HL-60 (cell line): ENCODE measurements around the gene LUC7L.

Experiments
- DNase-seq, 2 experiments: peaks; one replicate each; pipeline ENCODE4 v3.0.0-alpha.2; 2010 to 2020; ENCODE audit warnings: low read depth in 1 of 2, low spot score in 1 of 2
- H3K27ac ChIP-seq: fragments of 250-450 bp; sonication (Bioruptor Pico); replicated peaks from 2 replicates; pipeline ENCODE4 v1.5.1; 2020; ENCODE audit warnings: mild to moderate bottlenecking, moderate library complexity
- H3K27me3 ChIP-seq: fragments of 250-450 bp; sonication (Bioruptor Pico); 2 replicates; pipeline ENCODE4 v1.5.1; 2021; ENCODE audit warnings: mild to moderate bottlenecking, moderate library complexity; ENCODE audit not compliant: insufficient read depth, poor library complexity, severe bottlenecking
- H3K4me3 ChIP-seq: replicated peaks from 2 replicates; pipeline ENCODE4 v1.5.1; 2011; ENCODE audit warnings: mild to moderate bottlenecking, control low read depth, low read length; ENCODE audit not compliant: insufficient read depth
- GABPA ChIP-seq: IDR thresholded peaks from 2 replicates; pipeline ENCODE4 v1.6.1; 2012; ENCODE audit warnings: low read depth
- POLR2AphosphoS5 ChIP-seq: IDR thresholded peaks from 2 replicates; pipeline ENCODE4 v1.6.1; 2012; ENCODE audit warnings: low read depth
- SPI1 ChIP-seq: IDR thresholded peaks from 2 replicates; pipeline ENCODE4 v1.6.1; 2012; ENCODE audit warnings: low read depth, mild to moderate bottlenecking, borderline replicate concordance
- TF ChIP-seq, protein P1 (sequence below): IDR thresholded peaks from 2 replicates; pipeline ENCODE4 v1.6.1; 2012; ENCODE audit warnings: low read depth; ENCODE audit not compliant: insufficient replicate concordance
- TF ChIP-seq, protein P2 (sequence below): IDR thresholded peaks from one replicate; pipeline ENCODE4 v1.5.1; 2011; ENCODE audit warnings: low read length, control low read depth, inconsistent platforms; ENCODE audit not compliant: insufficient read depth

The LUC7L gene

DNA sequence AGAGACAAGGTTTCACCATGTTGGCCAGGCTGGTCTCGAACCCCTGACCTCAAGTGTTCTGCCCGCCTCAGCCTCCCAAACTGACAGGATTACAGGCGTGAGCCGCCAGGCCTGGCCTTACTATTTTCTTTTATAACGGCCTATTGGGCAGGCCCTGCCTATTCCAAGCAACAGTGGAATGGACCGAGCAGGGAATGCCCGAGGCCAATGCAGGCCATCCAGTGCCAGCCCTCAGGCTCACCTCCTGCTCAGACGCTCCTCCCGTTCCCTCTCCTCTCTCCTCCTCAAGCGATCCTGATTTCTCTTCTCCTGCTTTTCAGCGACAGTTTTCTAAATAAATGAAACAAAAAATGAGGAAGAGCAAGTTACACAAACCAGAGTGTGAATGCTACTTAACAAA is 36.6 kb downstream of the LUC7L start:
- no peak for TF ChIP-seq GABPA
- no peak for TF ChIP-seq POLR2AphosphoS5
- no peak for TF ChIP-seq SPI1
- TF ChIP-seq, protein P1, sequence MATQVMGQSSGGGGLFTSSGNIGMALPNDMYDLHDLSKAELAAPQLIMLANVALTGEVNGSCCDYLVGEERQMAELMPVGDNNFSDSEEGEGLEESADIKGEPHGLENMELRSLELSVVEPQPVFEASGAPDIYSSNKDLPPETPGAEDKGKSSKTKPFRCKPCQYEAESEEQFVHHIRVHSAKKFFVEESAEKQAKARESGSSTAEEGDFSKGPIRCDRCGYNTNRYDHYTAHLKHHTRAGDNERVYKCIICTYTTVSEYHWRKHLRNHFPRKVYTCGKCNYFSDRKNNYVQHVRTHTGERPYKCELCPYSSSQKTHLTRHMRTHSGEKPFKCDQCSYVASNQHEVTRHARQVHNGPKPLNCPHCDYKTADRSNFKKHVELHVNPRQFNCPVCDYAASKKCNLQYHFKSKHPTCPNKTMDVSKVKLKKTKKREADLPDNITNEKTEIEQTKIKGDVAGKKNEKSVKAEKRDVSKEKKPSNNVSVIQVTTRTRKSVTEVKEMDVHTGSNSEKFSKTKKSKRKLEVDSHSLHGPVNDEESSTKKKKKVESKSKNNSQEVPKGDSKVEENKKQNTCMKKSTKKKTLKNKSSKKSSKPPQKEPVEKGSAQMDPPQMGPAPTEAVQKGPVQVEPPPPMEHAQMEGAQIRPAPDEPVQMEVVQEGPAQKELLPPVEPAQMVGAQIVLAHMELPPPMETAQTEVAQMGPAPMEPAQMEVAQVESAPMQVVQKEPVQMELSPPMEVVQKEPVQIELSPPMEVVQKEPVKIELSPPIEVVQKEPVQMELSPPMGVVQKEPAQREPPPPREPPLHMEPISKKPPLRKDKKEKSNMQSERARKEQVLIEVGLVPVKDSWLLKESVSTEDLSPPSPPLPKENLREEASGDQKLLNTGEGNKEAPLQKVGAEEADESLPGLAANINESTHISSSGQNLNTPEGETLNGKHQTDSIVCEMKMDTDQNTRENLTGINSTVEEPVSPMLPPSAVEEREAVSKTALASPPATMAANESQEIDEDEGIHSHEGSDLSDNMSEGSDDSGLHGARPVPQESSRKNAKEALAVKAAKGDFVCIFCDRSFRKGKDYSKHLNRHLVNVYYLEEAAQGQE: no peak
- TF ChIP-seq, protein P2, sequence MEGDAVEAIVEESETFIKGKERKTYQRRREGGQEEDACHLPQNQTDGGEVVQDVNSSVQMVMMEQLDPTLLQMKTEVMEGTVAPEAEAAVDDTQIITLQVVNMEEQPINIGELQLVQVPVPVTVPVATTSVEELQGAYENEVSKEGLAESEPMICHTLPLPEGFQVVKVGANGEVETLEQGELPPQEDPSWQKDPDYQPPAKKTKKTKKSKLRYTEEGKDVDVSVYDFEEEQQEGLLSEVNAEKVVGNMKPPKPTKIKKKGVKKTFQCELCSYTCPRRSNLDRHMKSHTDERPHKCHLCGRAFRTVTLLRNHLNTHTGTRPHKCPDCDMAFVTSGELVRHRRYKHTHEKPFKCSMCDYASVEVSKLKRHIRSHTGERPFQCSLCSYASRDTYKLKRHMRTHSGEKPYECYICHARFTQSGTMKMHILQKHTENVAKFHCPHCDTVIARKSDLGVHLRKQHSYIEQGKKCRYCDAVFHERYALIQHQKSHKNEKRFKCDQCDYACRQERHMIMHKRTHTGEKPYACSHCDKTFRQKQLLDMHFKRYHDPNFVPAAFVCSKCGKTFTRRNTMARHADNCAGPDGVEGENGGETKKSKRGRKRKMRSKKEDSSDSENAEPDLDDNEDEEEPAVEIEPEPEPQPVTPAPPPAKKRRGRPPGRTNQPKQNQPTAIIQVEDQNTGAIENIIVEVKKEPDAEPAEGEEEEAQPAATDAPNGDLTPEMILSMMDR: no peak
- DNase-seq: no peak
- H3K4me3 ChIP-seq: no peak overlapping the region
- no peaks in the 10 kb centered on the region for H3K27me3 ChIP-seq
- H3K27ac ChIP-seq: no peak overlapping the region

DNA sequence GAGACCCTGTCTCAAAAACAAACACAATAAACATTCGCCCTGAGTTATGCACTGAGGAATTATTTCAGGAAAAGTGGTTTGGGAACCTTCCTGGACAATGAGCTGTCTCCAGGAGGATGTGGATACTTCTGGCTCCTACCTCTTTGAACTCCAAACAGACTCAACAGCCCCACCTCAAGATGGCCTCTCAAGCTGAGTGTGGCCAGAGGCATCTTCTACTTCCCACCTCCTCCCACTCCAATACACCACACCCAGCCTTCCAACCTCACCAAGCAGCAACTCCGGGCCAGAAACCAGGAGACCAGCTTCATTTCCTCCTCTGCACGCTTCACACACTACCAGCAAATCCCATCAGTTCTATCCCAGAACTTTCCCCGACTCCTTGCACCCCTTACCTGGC is 37.4 kb downstream of the LUC7L start:
- Histone ChIP-seq H3K4me3 (no peak overlapping the region), H3K27me3 (no peaks in the 10 kb centered on the region), H3K27ac (no peak overlapping the region)
- DNase-seq: no peak
- TF ChIP-seq, protein P1: no peak
- TF ChIP-seq POLR2AphosphoS5 (no peak), SPI1 (no peak), GABPA (no peak)
- TF ChIP-seq, protein P2: no peak

DNA sequence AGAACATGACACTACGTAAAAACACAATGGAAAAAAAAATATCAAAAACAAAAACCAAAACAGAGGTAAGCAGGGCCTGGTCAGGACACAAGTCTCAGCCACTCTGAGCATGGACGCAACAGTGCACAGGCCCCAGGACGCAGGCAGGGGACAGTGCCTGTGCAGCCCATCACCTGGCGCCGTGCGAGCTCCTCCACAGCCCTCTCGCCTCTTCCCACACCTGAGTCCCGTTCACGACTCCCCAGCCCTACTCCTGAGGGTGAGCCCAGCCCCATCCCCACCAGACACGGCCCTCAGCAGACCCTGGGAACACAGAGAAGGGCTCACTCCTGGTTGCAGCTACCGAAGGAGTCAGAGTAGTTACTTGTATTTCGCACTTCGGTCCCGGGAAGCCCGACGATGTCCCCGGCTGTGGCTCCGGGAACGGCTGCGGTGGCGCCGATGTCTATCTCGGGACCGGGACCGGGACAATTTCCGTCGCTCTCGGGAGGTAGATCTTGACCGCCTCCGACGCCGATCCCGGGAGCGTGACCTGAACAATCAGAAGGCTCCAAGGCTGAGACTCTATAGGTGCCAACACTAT is 39.6 kb downstream of the LUC7L start:
- no peak overlapping the region for H3K4me3 ChIP-seq
- TF ChIP-seq GABPA (no peak), SPI1 (no peak), POLR2AphosphoS5 (no peak)
- TF ChIP-seq, protein P1: no peak
- TF ChIP-seq, protein P2: no peak
- no peak for DNase-seq

More for the DNA sequence above, 39.6 kb downstream of the LUC7L start:
- Histone ChIP-seq H3K27ac (no peak overlapping the region), H3K27me3 (no peaks in the 10 kb centered on the region)
